CD14-positive monocyte (primary cell): ENCODE data around the gene HNRNPAB. TPM values are rescaled to one million over a fixed set of nuclear protein-coding genes. Genes with fewer than 3 reads are reported as not detected.

Source experiments
- DNase-seq, 3 donors: peaks; one replicate each; pipeline ENCODE4 v3.0.0-alpha.2; 2011 to 2022
- H2AFZ ChIP-seq: 2 replicates; pipeline ENCODE4 v1.6.0; 2012; ENCODE audit warnings: mild to moderate bottlenecking, low read depth, low read length, inconsistent platforms; ENCODE audit not compliant: insufficient read depth, poor library complexity, severe bottlenecking
- H3K27ac ChIP-seq, 2 donors: 1 replicate in 1 of 2; 2 replicates in 1 of 2; pipeline ENCODE4 v1.5.1; 2012 to 2013; ENCODE audit warnings: low read length in 2 of 2, control low read depth in 1 of 2, inconsistent platforms in 1 of 2, low read depth in 1 of 2, mild to moderate bottlenecking in 1 of 2
- H3K27me3 ChIP-seq, 2 donors: one replicate each; pipeline versions ENCODE4 v1.6.0 to v1.6.1; 2011 to 2013; ENCODE audit warnings: low read length in 2 of 2; ENCODE audit not compliant: control insufficient read depth in 2 of 2, insufficient read depth in 2 of 2
- H3K36me3 ChIP-seq, 2 donors: replicated peaks in 1 of 2; 1 replicate in 1 of 2; 2 replicates in 1 of 2; pipeline versions ENCODE4 v1.5.1 to v1.6.1; 2012 to 2013; ENCODE audit warnings: low read length in 2 of 2, control low read depth in 1 of 2, inconsistent platforms in 1 of 2, mild to moderate bottlenecking in 1 of 2; ENCODE audit not compliant: insufficient read depth in 2 of 2, control insufficient read depth in 1 of 2
- H3K4me1 ChIP-seq, 2 donors: 1 replicate in 1 of 2; 2 replicates in 1 of 2; pipeline versions ENCODE4 v1.5.1 to v1.6.1; 2012 to 2013; ENCODE audit warnings: low read length in 2 of 2, control low read depth in 1 of 2, inconsistent platforms in 1 of 2, mild to moderate bottlenecking in 1 of 2, moderate library complexity in 1 of 2; ENCODE audit not compliant: insufficient read depth in 2 of 2, control insufficient read depth in 1 of 2
- H3K4me2 ChIP-seq: replicated peaks from 2 replicates; pipeline ENCODE3; 2012; ENCODE audit warnings: low read length, moderate library complexity, mild to moderate bottlenecking; ENCODE audit not compliant: poor library complexity, severe bottlenecking; ENCODE audit errors: extremely low read depth
- H3K4me3 ChIP-seq, 3 experiments: fragments of 200-600 bp in 1 of 3; sonication (generic) in 1 of 3; replicated peaks in 1 of 3; 1 replicate in 2 of 3; 2 replicates in 1 of 3; pipeline ENCODE4 v1.5.1; 2011 to 2013; ENCODE audit warnings: low read length in 3 of 3, mild to moderate bottlenecking in 3 of 3, control low read depth in 2 of 3, low read depth in 2 of 3, inconsistent platforms in 1 of 3, moderate library complexity in 1 of 3
- H3K79me2 ChIP-seq: 2 replicates; pipeline ENCODE4 v1.6.0; 2012; ENCODE audit warnings: mild to moderate bottlenecking, control low read depth, inconsistent platforms, low read length, moderate library complexity; ENCODE audit not compliant: insufficient read depth
- H3K9ac ChIP-seq: 2 replicates; pipeline ENCODE4 v1.6.0; 2017; ENCODE audit warnings: low read length, mild to moderate bottlenecking; ENCODE audit not compliant: insufficient read depth, poor library complexity, severe bottlenecking
- H3K9me3 ChIP-seq, 2 donors: replicated peaks in 1 of 2; 1 replicate in 1 of 2; 2 replicates in 1 of 2; pipeline versions ENCODE4 v1.5.1 to v1.6.1; 2012 to 2013; ENCODE audit warnings: low read length in 2 of 2, control low read depth in 1 of 2; ENCODE audit not compliant: control insufficient read depth in 1 of 2, insufficient read depth in 1 of 2
- H4K20me1 ChIP-seq: 2 replicates; pipeline ENCODE4 v1.6.0; 2012; ENCODE audit warnings: mild to moderate bottlenecking, low read length, control low read depth, moderate library complexity; ENCODE audit not compliant: insufficient read depth
- H3K27ac Mint-ChIP-seq, 7 donors: one replicate each; pipeline ENCODE4 v1.8.0; 2020; ENCODE audit warnings: mild to moderate bottlenecking in 7 of 7, mixed read lengths in 7 of 7, moderate library complexity in 6 of 7, inconsistent platforms in 2 of 7
- H3K27me3 Mint-ChIP-seq, 3 donors: one replicate each; pipeline ENCODE4 v1.8.0; 2021 to 2022; ENCODE audit warnings: low read depth in 3 of 3, mild to moderate bottlenecking in 3 of 3, mixed read lengths in 3 of 3, moderate library complexity in 3 of 3, inconsistent platforms in 1 of 3
- H3K36me3 Mint-ChIP-seq, 2 donors: one replicate each; pipeline ENCODE4 v1.8.0; 2020; ENCODE audit warnings: mixed read lengths in 2 of 2, inconsistent platforms in 1 of 2, mild to moderate bottlenecking in 1 of 2
- H3K4me1 Mint-ChIP-seq: one replicate; pipeline ENCODE4 v1.8.0; 2020; ENCODE audit warnings: mild to moderate bottlenecking, mixed read lengths
- H3K4me3 Mint-ChIP-seq, 2 donors: one replicate each; pipeline ENCODE4 v1.8.0; 2020; ENCODE audit warnings: mild to moderate bottlenecking in 2 of 2, mixed read lengths in 2 of 2, moderate library complexity in 1 of 2
- H3K9me3 Mint-ChIP-seq, 7 donors: one replicate each; pipeline ENCODE4 v1.8.0; 2020 to 2022; ENCODE audit warnings: mixed read lengths in 7 of 7, mild to moderate bottlenecking in 6 of 7, moderate library complexity in 6 of 7, inconsistent platforms in 2 of 7
- WGBS: methylation state at CpG from one replicate; pipeline ENCODE4 v1.1.5; 2013; ENCODE audit warnings: missing lambda C conversion rate; ENCODE audit not compliant: insufficient coverage; 5-methylcytosine and 5-hydroxymethylcytosine counted together
- intact Hi-C, 2 donors: fragments of 100-400 bp; cut with micrococcal nuclease; formaldehyde crosslinking; loops; one replicate each; pipeline versions ENCODE4 v1.15.0 to v1.15.1; 2023
- polyA plus RNA-seq, 3 donors: library from polyadenylated mRNA; depleted of rRNA in 1 of 3; unstranded in 2 of 3; stranded (reverse) in 1 of 3; fragments of 300-500 nt in 2 of 3; fragments of >200 nt in 1 of 3; fragmentation: Illumina TruSeq in 2 of 3; gene quantifications; 1 replicate in 2 of 3; 2 replicates in 1 of 3; pipeline ENCODE4 v1.2.3, GENCODE V29; 2012 to 2021
- TF ChIP-seq, protein P1 (sequence below): fragments of 200-600 bp; IDR thresholded peaks from one replicate; pipeline ENCODE4 v1.8.0; 2022; ENCODE audit warnings: antibody characterized with exemption, mild to moderate bottlenecking

Gene HNRNPAB
- polyA plus RNA-seq, 3 donors, result 44.8 to 59.4 (median 54.2) TPM

DNA sequence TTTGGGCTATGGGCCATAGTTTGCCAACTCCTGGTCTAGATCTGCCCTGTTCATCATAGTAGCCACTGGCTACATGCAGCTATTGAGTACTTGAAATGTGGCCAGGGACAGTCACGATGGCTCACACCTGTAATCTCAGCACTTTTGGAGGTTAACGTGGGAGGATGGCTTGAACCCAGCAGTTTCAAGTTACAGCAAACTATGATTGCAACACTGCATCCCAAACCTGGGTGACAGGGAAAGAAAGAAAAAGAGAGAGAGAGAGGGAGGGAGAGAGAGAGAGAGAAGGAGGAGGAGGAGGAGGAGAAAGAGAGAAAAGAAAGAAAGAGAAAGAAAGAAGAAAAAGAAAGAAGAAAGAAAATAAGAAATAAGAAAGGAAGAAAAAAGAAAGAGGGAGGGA, 12.1 kb upstream of the HNRNPAB start:
- Mint-ChIP-seq H3K4me3 (no peak overlapping the region), H3K27ac (no peak overlapping the region)
- no CpG with 5 or more reads among the region's 2 CpGs for whole genome bisulfite sequencing

DNA sequence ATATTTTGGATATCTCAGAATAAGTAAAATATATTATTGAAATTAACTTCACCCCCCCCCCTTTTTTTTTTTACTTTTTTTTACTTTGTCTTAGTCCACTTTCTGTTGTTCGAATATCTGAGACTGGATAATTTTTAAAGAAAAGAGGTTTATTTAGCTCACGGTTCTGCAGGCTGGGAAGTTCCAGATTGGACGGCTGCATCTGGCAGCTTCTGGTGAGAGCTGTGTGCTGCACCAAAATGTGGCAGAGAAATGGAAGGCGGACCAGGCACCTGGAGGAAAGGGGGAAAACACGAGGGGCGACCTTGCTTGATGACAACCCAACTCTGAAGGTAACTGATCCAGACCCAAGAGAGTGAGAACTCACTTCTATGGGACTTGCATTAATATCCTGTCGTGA, 11.5 kb upstream of the HNRNPAB start:
- Mint-ChIP-seq H3K36me3 (no peaks in the 10 kb centered on the region), H3K27me3 (peaks cover 2 to 13% (median 8%) of the 10 kb centered on the region in 3 donors), H3K4me1 (peaks cover 17% of the 10 kb centered on the region), H3K27ac (no peak overlapping the region), H3K9me3 (peaks cover 0 to 4% (median 2%) of the 10 kb centered on the region in 7 donors), H3K4me3 (no peak overlapping the region)
- H3K27me3 ChIP-seq, result no peaks in the 10 kb centered on the region
- no peaks in the 10 kb centered on the region for H3K9me3 ChIP-seq
- no peak overlapping the region for H3K4me2 ChIP-seq
- WGBS, result 100% methylated on average over 3 of the region's 7 CpGs
- H2AFZ ChIP-seq, result no peak overlapping the region
- no peak overlapping the region for H3K4me3 ChIP-seq
- no peaks in the 10 kb centered on the region for H3K36me3 ChIP-seq
- no peaks in the 10 kb centered on the region for H4K20me1 ChIP-seq
- intact Hi-C loops, result no loop called here
- H3K9ac ChIP-seq, result no peak overlapping the region
- H3K4me1 ChIP-seq, result peaks cover 9 to 12% of the 10 kb centered on the region in 2 donors
- H3K79me2 ChIP-seq, result no peaks in the 10 kb centered on the region
- no peak overlapping the region for H3K27ac ChIP-seq
- TF ChIP-seq, protein P1, sequence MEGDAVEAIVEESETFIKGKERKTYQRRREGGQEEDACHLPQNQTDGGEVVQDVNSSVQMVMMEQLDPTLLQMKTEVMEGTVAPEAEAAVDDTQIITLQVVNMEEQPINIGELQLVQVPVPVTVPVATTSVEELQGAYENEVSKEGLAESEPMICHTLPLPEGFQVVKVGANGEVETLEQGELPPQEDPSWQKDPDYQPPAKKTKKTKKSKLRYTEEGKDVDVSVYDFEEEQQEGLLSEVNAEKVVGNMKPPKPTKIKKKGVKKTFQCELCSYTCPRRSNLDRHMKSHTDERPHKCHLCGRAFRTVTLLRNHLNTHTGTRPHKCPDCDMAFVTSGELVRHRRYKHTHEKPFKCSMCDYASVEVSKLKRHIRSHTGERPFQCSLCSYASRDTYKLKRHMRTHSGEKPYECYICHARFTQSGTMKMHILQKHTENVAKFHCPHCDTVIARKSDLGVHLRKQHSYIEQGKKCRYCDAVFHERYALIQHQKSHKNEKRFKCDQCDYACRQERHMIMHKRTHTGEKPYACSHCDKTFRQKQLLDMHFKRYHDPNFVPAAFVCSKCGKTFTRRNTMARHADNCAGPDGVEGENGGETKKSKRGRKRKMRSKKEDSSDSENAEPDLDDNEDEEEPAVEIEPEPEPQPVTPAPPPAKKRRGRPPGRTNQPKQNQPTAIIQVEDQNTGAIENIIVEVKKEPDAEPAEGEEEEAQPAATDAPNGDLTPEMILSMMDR, result no peak
- no peak for DNase-seq

More for the DNA sequence above, 12.1 kb upstream of the HNRNPAB start:
- TF ChIP-seq, protein P1, result no peak
- peaks cover 2 to 13% (median 8%) of the 10 kb centered on the region in 3 donors for H3K27me3 Mint-ChIP-seq
- no peak overlapping the region for H3K9ac ChIP-seq
- no peak overlapping the region for H3K4me3 ChIP-seq
- peaks cover 17% of the 10 kb centered on the region for H3K4me1 Mint-ChIP-seq
- H3K79me2 ChIP-seq, result no peaks in the 10 kb centered on the region
- no peak for DNase-seq
- no peaks in the 10 kb centered on the region for H3K36me3 ChIP-seq
- no peaks in the 10 kb centered on the region for H3K36me3 Mint-ChIP-seq
- H3K9me3 ChIP-seq, result no peaks in the 10 kb centered on the region
- H3K27ac ChIP-seq, result no peak overlapping the region
- no peak overlapping the region for H2AFZ ChIP-seq
- no peaks in the 10 kb centered on the region for H4K20me1 ChIP-seq
- no peak overlapping the region for H3K4me2 ChIP-seq
- intact Hi-C loops, result no loop called here
- H3K9me3 Mint-ChIP-seq, result peaks cover 0 to 4% (median 2%) of the 10 kb centered on the region in 7 donors
- no peaks in the 10 kb centered on the region for H3K27me3 ChIP-seq
- H3K4me1 ChIP-seq, result peaks cover 9 to 12% of the 10 kb centered on the region in 2 donors
